ENCODE measurements around the gene TTC9B. TPM values are rescaled to one million over a fixed set of nuclear protein-coding genes. Genes with fewer than 3 reads are reported as not detected.

TTC9B gene
- total RNA-seq (2012; rRNA removed) = not detected in 2 replicates
- polyA plus RNA-seq (2012; rRNA removed) = not detected in 2 replicates
- polyA plus RNA-seq (2012; cell fraction: cytosol; rRNA removed) = not detected in 2 replicates
- polyA plus RNA-seq (2012; cell fraction: nucleus; rRNA removed; ENCODE audit: low replicate concordance) = 0.03 and 0.13 TPM in 2 replicates
- Bru-seq, nascent RNA = not detected
- not detected for BruChase-seq, experiment 1, labeled RNA remaining after a 6-hour chase
- not detected for BruChase-seq, experiment 2, labeled RNA remaining after a 2-hour chase
- long read RNA-seq, partial matches to known transcripts = 0 of 1 reads
- long read RNA-seq, other reads (novel, unspliced or antisense) = 0 of 1 reads

DNA sequence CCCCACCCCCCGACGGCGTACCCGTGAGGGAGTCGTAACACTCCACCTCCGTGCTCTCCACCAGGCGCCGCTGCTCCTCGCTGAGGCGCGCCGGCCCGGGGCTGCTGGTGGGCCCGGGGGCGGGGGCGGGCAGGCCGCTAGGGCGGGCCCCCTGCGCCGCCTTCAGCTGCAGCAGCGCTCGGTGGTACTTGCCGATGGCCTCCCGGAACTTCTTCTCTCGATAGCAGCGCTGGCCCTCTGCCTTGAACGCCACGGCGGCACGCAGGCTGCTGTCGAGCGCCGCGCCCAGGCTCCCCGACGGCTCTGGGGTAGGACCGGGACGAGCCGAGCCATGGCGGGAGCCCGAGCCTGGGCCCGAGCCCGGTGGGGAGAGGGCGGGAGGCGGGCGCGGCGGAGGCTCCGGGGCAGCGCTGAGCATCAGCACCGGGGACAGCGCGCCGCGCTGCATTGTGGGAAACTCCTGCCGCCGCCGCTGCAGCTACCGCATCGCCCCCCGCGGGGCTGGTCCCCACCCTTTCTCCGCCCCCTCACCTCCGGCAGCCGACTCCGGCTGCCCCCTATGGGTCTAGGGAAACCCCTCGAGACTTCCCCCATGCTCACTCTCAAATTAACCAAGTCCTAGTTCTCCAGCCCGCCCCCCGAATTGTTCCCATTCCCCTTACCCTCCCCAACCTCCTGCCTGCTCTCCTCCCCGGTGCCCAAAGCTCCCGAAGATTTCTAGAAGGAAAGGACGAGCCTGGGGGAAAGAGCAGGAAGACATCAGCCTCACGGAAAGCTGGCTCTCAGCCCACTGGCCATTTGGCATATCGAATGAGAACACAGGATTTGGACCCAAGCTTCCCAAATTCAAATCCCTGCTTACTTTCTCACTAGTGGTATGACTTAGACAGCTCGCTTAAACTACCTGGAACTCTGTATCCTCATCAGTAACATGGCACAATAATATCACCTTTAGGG lies at the start of gene TTC9B:
Gene TTC9B, minus strand, starts transcription at position 451 of the 957 bp plus-strand sequence. Its CDS starts 3 bp downstream, at position 448.
- H2AFZ ChIP-seq (replicated peaks; ENCODE audit: low read length, poor library complexity) = peak within 1 kb of the TSS; percentile 78
- no peak within 1 kb of the TSS for H3K14ac ChIP-seq (replicated peaks; ENCODE audit: low read depth, low read length)
- no peak within 1 kb of the TSS for H2AK5ac ChIP-seq (ENCODE audit: low read depth, low read length)
- H4K8ac ChIP-seq (ENCODE audit: low read depth in 2 of 2, low read length in 2 of 2) = no peak within 1 kb of the TSS
- WGBS, 2 experiments (ENCODE audit: extremely low coverage in 2 of 2, insufficient read length in 1 of 2) = 3% methylated on average over 28 of the region's 75 CpGs; no CpG with 5 or more reads in 1 of the 2 experiments
- no peak within 1 kb of the TSS for H2BK120ac ChIP-seq (ENCODE audit: low read depth, low read length)
- no peak within 1 kb of the TSS for H3K23ac ChIP-seq (ENCODE audit: low read depth, low read length)
- H3K9me1 ChIP-seq (ENCODE audit: insufficient read depth, low read length) = peaks cover 11% of the 10 kb centered on the region
- H3K4ac ChIP-seq (ENCODE audit: low read depth, low read length) = no peak within 1 kb of the TSS
- no peak within 1 kb of the TSS for H4K5ac ChIP-seq (ENCODE audit: low read depth, low read length)
- peak; percentile 64 for ATAC-seq (ENCODE audit: low read depth)
- no peak within 1 kb of the TSS for H2BK5ac ChIP-seq (ENCODE audit: low read depth, low read length, poor library complexity, severe bottlenecking)
- ChIA-PET CTCF (interaction anchor here (1.1 kb wide), 1 partner anchor 60 kb away, joined by 3 read pairs; no protein-coding TSS in a partner anchor), POLR2A (ENCODE audit: unreplicated experiment) (no interaction called here)
- H3K27ac ChIP-seq (ENCODE audit: insufficient read depth, low read length) = no peak within 1 kb of the TSS
- no peak within 1 kb of the TSS for H3K4me3 ChIP-seq (ENCODE audit: insufficient read depth, low read depth, low read length)
- no peaks in the 10 kb centered on the region for H3K9me3 ChIP-seq (ENCODE audit: control insufficient read depth, insufficient read depth, low read length)
- no peak within 1 kb of the TSS for H3K18ac ChIP-seq (ENCODE audit: low read depth, low read length)
- no peak within 1 kb of the TSS for H2AK9ac ChIP-seq (replicated peaks; ENCODE audit: low read depth, low read length, poor library complexity)
- H3K36me3 ChIP-seq (ENCODE audit: control insufficient read depth, insufficient read depth, low read length) = peaks cover 3% of the 10 kb centered on the region; the same call in 1 of the 2 replicates
- no peaks in the 10 kb centered on the region for H4K20me1 ChIP-seq (ENCODE audit: insufficient read depth, low read length)
- BruUV-seq (replicated peaks) = no TSS peak
- no peaks in the 10 kb centered on the region for H3K4me1 ChIP-seq (ENCODE audit: control insufficient read depth, insufficient read depth, low read length)
- DNase-seq = no peak
- dilution Hi-C loops (cut with HindIII; ENCODE audit: low sequenced_read_pairs, unreplicated experiment) (no loop called here), in situ Hi-C loops (cut with MboI; ENCODE audit: low sequenced_read_pairs) (no loop called here), intact Hi-C loops (cut with micrococcal nuclease) (no loop called here)
- H3K4me2 ChIP-seq (ENCODE audit: low read depth, low read length) = peak within 1 kb of the TSS; percentile 58; the same call in 1 of the 2 replicates
- no peak within 1 kb of the TSS for H4K91ac ChIP-seq (ENCODE audit: insufficient read depth, low read depth, low read length)
- no peak within 1 kb of the TSS for H2BK20ac ChIP-seq (ENCODE audit: low read depth, low read length)
- no peaks in the 10 kb centered on the region for H3K79me1 ChIP-seq (ENCODE audit: low read depth in 1 of 2, low read length in 2 of 2)
- no peak within 1 kb of the TSS for H3K56ac ChIP-seq (ENCODE audit: extremely low read depth, insufficient read depth, low read length)
- TF ChIP-seq MXI1 (IDR thresholded peaks at IDR 0.05; ENCODE audit: borderline replicate concordance, low read depth, low read length) (no peak), RCOR1 (IDR thresholded peaks at IDR 0.05; ENCODE audit: insufficient replicate concordance, low read length) (peak; percentile 99), MAZ (IDR thresholded peaks at IDR 0.05; ENCODE audit: borderline replicate concordance, low read depth, low read length) (peak; percentile 46; the same call in 1 of the 2 replicates)
- H2BK15ac ChIP-seq (ENCODE audit: low read depth, low read length) = no peak within 1 kb of the TSS
- peaks cover 15% of the 10 kb centered on the region for H3K27me3 ChIP-seq (ENCODE audit: control insufficient read depth, insufficient read depth, low read length)
- no peak within 1 kb of the TSS for H3K9ac ChIP-seq (ENCODE audit: low read depth, low read length)
